Vagina (tissue), 2 donors: ENCODE data around the gene SLC7A4.

ENCODE experiments used
- POLR2A ChIP-seq, 2 donors: fragments of 450-650 bp; IDR thresholded peaks; one replicate each; pipeline ENCODE4 v1.6.1; 2017; ENCODE audit warnings: antibody characterized with exemption in 2 of 2, mild to moderate bottlenecking in 2 of 2, moderate library complexity in 2 of 2
- POLR2AphosphoS5 ChIP-seq, 2 donors: sonication (generic); formaldehyde crosslinking; IDR thresholded peaks; one replicate each; pipeline ENCODE4 v1.9.0; 2017; ENCODE audit warnings: antibody characterized with exemption in 2 of 2, mild to moderate bottlenecking in 2 of 2, low read depth in 1 of 2; ENCODE audit not compliant: insufficient read depth in 1 of 2
- TF ChIP-seq, protein P1 (sequence below), 3 experiments: fragments of 450-650 bp in 2 of 3; fragments of 200-600 bp in 1 of 3; sonication (generic) in 1 of 3; IDR thresholded peaks; one replicate each; pipeline ENCODE4 v1.5.1; 2017 to 2019; ENCODE audit warnings: antibody characterized with exemption in 3 of 3, mild to moderate bottlenecking in 2 of 3, moderate library complexity in 2 of 3

DNA sequence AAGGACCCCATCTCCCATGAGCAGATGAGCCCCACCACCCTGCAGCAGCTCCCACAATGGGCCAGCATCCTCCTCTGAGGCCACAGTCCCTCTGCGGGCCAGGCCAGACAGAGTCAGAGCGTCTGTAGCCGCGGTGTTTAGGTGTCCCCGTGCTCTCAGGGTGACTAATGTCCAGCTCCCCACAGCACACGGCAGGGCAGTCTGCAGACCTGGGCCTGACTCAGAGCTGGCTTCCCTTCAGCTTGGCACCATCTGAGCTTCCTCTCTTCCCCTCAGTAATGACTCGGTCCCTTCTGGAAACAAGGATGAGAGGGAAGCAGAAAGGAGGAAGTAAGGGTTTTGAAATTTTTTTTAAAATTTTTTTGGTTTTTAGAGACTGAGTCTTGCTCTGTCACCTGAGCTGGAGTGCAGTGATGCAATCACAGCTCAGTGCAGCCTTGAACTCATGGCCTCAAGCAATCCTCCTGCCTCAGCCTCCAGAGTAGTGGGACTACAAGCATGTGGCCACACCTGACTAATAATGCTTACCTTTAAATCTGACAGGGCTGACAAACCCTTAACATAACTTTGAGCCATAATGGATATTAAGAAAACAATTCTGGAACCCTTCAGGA is 41.8 kb upstream of the SLC7A4 start:
- TF ChIP-seq, protein P1, sequence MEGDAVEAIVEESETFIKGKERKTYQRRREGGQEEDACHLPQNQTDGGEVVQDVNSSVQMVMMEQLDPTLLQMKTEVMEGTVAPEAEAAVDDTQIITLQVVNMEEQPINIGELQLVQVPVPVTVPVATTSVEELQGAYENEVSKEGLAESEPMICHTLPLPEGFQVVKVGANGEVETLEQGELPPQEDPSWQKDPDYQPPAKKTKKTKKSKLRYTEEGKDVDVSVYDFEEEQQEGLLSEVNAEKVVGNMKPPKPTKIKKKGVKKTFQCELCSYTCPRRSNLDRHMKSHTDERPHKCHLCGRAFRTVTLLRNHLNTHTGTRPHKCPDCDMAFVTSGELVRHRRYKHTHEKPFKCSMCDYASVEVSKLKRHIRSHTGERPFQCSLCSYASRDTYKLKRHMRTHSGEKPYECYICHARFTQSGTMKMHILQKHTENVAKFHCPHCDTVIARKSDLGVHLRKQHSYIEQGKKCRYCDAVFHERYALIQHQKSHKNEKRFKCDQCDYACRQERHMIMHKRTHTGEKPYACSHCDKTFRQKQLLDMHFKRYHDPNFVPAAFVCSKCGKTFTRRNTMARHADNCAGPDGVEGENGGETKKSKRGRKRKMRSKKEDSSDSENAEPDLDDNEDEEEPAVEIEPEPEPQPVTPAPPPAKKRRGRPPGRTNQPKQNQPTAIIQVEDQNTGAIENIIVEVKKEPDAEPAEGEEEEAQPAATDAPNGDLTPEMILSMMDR (IDR thresholded peaks at IDR 0.05) = no peak
- TF ChIP-seq POLR2AphosphoS5 (IDR thresholded peaks at IDR 0.05; ENCODE audit: insufficient read depth in 1 of 2, low read depth in 1 of 2) = no peak
- TF ChIP-seq POLR2A (IDR thresholded peaks at IDR 0.05) = no peak
